Panc1 (cell line): ENCODE measurements around the gene RNASE9.

ENCODE experiments used
- CTCF ChIP-seq: fragments of 450-650 bp; IDR thresholded peaks from 2 replicates; pipeline ENCODE4 v1.5.1; 2017; ENCODE audit warnings: mild to moderate bottlenecking
- POLR2AphosphoS5 ChIP-seq: IDR thresholded peaks from 2 replicates; pipeline ENCODE4 v1.6.1; 2012; ENCODE audit warnings: mild to moderate bottlenecking, low read depth, low read length, moderate library complexity

- TF ChIP-seq POLR2AphosphoS5 = no peak
- TF ChIP-seq CTCF = no peak
Observed at GRCh38 chr14:20569066-20569465, 8.2 kb upstream of the RNASE9 start.
